ENCODE data around the gene DNAJC13. TPM values are rescaled to one million over a fixed set of nuclear protein-coding genes. Genes with fewer than 3 reads are reported as not detected.

DNAJC13 gene
- total RNA-seq, 1 donor from 2014 or later: 45.0 TPM

DNA sequence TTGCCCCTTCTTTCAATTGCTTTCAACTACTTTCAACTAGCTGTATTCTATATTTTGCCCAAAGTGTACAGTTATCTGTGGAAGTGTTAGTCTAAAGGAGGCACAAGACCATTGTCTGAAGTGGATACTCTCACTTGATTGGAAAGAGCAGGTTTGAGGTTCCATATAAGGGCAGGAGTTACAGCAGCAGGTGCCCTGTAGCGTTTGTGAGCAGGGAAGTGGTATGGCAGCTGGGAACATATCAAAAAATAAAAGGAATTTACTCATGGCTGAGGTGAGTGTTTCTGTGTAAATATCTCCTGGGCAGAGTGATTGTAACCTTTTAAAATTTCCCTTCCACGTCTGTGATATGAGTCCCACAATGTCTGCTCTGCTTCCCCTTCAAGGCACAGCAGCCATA, 38.5 kb upstream of the DNAJC13 start:
- Histone ChIP-seq H3K4me1 (no peaks in the 10 kb centered on the region), H3K36me3 (no peaks in the 10 kb centered on the region), H3K9me3 (no peaks in the 10 kb centered on the region), H3K27ac (no peak overlapping the region), H3K27me3 (ENCODE audit: low read depth) (no peaks in the 10 kb centered on the region), H3K4me3 (no peak overlapping the region)
- intact Hi-C loops (cut with DNase I): no loop called here
- TF ChIP-seq, protein P1, sequence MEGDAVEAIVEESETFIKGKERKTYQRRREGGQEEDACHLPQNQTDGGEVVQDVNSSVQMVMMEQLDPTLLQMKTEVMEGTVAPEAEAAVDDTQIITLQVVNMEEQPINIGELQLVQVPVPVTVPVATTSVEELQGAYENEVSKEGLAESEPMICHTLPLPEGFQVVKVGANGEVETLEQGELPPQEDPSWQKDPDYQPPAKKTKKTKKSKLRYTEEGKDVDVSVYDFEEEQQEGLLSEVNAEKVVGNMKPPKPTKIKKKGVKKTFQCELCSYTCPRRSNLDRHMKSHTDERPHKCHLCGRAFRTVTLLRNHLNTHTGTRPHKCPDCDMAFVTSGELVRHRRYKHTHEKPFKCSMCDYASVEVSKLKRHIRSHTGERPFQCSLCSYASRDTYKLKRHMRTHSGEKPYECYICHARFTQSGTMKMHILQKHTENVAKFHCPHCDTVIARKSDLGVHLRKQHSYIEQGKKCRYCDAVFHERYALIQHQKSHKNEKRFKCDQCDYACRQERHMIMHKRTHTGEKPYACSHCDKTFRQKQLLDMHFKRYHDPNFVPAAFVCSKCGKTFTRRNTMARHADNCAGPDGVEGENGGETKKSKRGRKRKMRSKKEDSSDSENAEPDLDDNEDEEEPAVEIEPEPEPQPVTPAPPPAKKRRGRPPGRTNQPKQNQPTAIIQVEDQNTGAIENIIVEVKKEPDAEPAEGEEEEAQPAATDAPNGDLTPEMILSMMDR (IDR thresholded peaks at IDR 0.05): no peak
- ATAC-seq: peak; percentile 45 to 63
- DNase-seq: no peak

DNA sequence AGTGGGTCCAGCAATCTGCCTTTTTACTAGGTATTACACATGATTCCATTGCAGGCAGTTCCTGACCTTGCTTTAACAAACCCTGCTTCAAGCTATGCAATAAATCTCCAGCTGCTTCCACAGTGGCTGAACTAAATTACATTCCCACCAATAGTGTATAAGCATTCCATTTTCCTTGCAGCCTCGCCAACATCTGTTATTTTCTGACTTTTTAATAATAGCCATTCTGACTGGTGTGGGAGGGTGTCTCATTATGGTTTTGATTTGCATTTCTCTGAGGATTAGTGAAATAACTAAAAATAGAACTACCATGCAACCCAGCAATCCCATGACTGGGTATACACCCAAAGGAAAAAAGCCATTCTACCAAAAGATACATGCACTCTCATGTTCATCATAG, 36.4 kb upstream of the DNAJC13 start:
- TF ChIP-seq, protein P1 (IDR thresholded peaks at IDR 0.05): no peak
- Histone ChIP-seq H3K27me3 (ENCODE audit: low read depth) (no peaks in the 10 kb centered on the region), H3K27ac (no peak overlapping the region), H3K4me3 (no peak overlapping the region), H3K36me3 (no peaks in the 10 kb centered on the region), H3K4me1 (no peaks in the 10 kb centered on the region), H3K9me3 (no peaks in the 10 kb centered on the region)
- intact Hi-C loops (cut with DNase I): no loop called here
- DNase-seq (no peak), ATAC-seq (no peak)

DNA sequence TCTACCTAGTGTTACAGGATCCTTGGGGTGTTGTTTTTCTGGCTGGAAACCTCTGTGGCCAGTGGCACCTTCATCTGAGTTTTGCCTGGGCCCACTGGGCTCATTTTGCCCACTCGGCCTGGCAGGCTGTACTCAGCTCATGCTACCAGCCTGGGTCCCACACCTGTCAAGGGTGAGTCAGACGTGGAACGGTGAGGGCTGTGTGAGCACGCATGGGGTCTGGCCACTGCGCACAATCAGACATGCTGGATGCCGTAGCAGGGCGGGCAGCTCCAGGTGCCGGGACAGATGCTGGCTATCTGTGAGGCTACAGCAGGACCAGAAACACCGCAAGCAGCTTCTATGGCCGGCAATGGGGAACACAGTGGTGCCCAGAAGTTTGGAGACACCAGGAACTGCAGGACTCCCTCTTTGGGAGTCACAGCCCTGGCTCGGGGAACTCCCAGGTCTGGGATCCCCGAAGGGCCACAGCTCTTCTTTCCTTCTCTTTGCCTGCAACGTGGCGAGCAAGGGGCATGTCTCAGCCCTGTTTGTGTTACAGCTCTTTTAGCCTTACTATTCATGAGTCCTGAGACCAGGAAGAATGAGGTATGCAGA, 35.9 kb upstream of the DNAJC13 start:
- no peak overlapping the region for H3K27ac ChIP-seq
- TF ChIP-seq, protein P1 (IDR thresholded peaks at IDR 0.05): no peak
- H3K9me3 ChIP-seq: no peaks in the 10 kb centered on the region
- no peak for ATAC-seq
- intact Hi-C loops (cut with DNase I): no loop called here
- no peaks in the 10 kb centered on the region for H3K27me3 ChIP-seq (ENCODE audit: low read depth)
- H3K4me1 ChIP-seq: no peaks in the 10 kb centered on the region
- no peaks in the 10 kb centered on the region for H3K36me3 ChIP-seq
- H3K4me3 ChIP-seq: no peak overlapping the region
- DNase-seq: no peak

- no peaks in the 10 kb centered on the region for H3K27me3 ChIP-seq (ENCODE audit: low read depth)
- H3K4me1 ChIP-seq: no peaks in the 10 kb centered on the region
- H3K36me3 ChIP-seq: no peaks in the 10 kb centered on the region
- DNase-seq (no peak), ATAC-seq (no peak)
- H3K27ac ChIP-seq: no peak overlapping the region
- H3K4me3 ChIP-seq: no peak overlapping the region
- H3K9me3 ChIP-seq: no peaks in the 10 kb centered on the region
- TF ChIP-seq, protein P1 (IDR thresholded peaks at IDR 0.05): no peak
- intact Hi-C loops (cut with DNase I): no loop called here
Measured at GRCh38 chr3:132382267-132382666, 35.0 kb upstream of the DNAJC13 start.

DNA sequence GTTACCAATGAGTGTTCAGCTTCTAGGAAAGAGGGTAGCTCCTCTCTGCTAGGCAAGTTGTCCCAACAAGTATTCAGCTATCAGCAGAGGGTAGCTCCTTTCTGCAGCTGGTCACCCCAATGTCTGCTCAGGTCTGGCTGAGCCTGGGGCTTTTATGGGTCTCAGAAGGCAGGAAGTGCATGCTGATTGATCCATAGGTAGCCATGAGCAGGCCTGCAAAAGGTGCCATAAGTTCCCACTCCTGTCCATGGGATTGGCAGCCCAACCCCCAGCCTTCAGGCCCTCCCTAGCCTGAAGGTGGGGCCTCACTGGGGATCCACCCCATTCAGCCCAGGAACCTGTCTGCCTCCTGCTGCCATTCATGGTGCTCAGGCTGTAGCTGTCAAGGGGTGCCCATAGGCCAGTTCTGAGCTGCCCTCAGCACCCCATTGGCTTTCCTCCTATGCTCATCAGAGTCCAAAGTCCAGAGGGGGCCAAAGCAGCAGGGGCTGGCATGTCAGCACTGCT, 34.6 kb upstream of the DNAJC13 start:
- intact Hi-C loops (cut with DNase I): no loop called here
- no peaks in the 10 kb centered on the region for H3K36me3 ChIP-seq
- H3K27ac ChIP-seq: no peak overlapping the region
- no peaks in the 10 kb centered on the region for H3K9me3 ChIP-seq
- H3K4me1 ChIP-seq: no peaks in the 10 kb centered on the region
- TF ChIP-seq, protein P1 (IDR thresholded peaks at IDR 0.05): no peak
- H3K27me3 ChIP-seq (ENCODE audit: low read depth): no peaks in the 10 kb centered on the region
- no peak for ATAC-seq
- no peak overlapping the region for H3K4me3 ChIP-seq
- no peak for DNase-seq
